GM10266 (cell line): ENCODE results near the gene RHOBTB3.
"Not testable (repeated sequence)": the region's sequence is repeated elsewhere in the genome, so short reads cannot be mapped to it uniquely, and the experiment has no call there.

Experiments
- DNase-seq: peaks from one replicate; pipeline ENCODE4 v3.0.0; 2012; ENCODE audit errors: extremely low spot score
- CTCF ChIP-seq: IDR thresholded peaks from 2 replicates; pipeline ENCODE4 v1.5.1; 2012; ENCODE audit warnings: mild to moderate bottlenecking, low read depth; ENCODE audit not compliant: control insufficient read depth, insufficient read depth; ENCODE audit errors: missing control alignments

Gene RHOBTB3

GRCh38 chr5:95809414-95809960 is 78.4 kb downstream of the RHOBTB3 start:
- no peak for TF ChIP-seq CTCF
- DNase-seq = no peak

GRCh38 chr5:95810305-95811125 is 79.4 kb downstream of the RHOBTB3 start:
- DNase-seq = no peak

GRCh38 chr5:95811126-95811423 is 79.9 kb downstream of the RHOBTB3 start:
- DNase-seq = not testable (repeated sequence)

More at GRCh38 chr5:95810305-95811125, 79.4 kb downstream of the RHOBTB3 start:
- TF ChIP-seq CTCF = no peak

- DNase-seq = not testable (repeated sequence)
Measured at GRCh38 chr5:95811461-95812073, 80.4 kb downstream of the RHOBTB3 start.

GRCh38 chr5:95812074-95812471 is 80.9 kb downstream of the RHOBTB3 start:
- no peak for DNase-seq

GRCh38 chr5:95813035-95813434 is 81.9 kb downstream of the RHOBTB3 start:
- not testable (repeated sequence) for DNase-seq

More at GRCh38 chr5:95812074-95812471, 80.9 kb downstream of the RHOBTB3 start:
- TF ChIP-seq CTCF = no peak

GRCh38 chr5:95815155-95815729 is 84.1 kb downstream of the RHOBTB3 start:
- no peak for TF ChIP-seq CTCF

GRCh38 chr5:95816341-95816740 is 85.2 kb downstream of the RHOBTB3 start:
- DNase-seq = no peak
- no peak for TF ChIP-seq CTCF

More at GRCh38 chr5:95815155-95815729, 84.1 kb downstream of the RHOBTB3 start:
- DNase-seq = no peak
